ENCODE measurements around the gene SLC6A17.

Gene SLC6A17

DNA sequence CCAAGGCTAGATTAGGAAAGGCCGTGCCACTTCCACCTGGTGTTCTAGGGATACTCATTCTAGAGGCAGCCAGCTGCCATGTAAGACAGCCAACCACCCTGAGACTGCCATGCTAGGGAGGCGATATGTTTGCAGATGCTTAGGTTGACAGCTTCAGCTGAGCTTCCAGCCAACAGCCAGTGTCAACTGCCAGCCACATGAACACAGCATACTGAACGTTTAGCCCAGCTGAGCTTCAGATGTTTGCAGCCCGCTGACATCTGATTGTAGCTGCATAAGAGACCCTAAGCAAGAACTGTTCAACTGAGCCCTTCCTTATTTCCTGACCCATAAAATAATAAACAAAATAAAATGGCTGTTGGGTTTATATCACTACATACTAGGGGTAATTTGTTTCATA lies 54.9 kb downstream of the SLC6A17 start:
- no peak for DNase-seq

DNA sequence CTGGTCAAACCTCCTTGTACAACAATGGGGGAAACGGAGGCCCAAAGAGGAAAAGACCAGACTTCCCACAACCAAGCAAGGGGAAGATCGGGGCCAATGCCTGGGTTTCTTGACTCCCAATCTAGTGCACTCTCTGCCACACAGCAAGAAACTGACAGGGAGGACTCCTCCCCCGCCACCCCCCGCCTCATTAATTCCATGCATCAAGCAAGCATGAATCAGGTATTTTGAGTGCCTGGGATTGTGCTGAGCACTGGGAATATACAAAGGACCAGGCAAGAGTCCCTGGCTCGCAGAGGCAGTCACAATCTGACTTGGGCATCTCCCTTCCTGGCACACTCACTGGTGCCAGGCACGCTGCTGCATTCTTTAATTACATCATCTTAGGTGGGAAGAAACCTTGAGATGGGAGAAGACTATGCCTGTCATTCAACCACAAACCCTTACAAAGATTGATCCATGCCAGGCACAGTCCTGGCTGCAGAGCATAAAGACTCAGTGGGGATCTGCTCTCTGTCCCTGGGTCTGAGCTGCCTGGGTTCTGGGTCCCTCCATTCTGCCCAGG lies 55.4 kb downstream of the SLC6A17 start:
- DNase-seq: no peak

DNA sequence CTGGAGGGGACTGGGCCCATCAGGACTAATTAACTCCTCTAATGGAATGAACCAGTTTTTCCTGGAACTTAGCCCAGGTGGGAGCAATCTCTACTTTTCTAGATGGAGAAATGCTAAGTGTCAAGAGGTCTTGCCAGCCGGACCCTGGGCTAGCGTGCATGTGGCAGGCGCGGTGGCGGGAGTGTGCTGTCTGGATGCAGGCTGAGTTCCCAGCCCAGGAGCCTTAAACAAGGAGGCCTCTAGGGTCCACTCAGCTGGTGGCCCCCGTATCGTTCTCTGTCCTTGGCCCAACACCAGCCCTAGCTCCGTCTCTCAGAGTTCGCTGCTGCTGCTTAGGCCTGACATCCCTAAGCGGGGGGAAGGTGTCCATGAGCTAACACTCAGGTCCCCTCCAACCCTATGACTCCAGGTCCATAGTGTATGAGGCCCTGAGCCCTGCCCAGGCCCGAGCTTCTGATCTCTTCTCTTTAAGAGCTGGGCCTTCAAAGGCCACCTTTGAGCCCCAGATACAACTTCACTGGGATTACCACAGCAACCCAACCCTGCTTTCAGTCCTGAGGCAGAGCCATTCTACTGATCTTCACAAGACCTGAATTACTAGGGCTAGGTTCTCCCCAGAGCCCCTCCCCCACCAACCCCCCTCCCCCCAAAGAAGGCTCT lies 56.1 kb downstream of the SLC6A17 start:
- no peak for DNase-seq

DNA sequence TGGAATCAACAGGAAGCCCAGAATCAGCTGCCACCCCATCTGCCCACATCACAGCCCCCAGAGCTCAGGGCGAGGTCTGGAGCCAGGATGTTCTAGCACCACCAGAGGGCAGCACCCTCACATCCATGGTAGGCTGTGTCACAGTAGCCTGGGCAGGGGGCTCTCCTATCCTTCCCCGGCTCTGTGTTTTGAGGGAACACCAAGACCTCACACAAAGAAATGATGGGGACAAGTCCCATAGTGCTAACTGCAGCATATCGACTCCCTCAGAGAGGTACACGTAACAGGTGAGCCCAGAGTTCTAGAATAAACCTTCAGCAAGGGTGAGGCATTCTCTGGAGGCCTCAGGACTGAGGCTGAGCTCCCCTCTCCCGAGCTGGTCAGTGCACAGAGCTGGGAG lies 57.5 kb downstream of the SLC6A17 start:
- peak; percentile 34 for DNase-seq

DNA sequence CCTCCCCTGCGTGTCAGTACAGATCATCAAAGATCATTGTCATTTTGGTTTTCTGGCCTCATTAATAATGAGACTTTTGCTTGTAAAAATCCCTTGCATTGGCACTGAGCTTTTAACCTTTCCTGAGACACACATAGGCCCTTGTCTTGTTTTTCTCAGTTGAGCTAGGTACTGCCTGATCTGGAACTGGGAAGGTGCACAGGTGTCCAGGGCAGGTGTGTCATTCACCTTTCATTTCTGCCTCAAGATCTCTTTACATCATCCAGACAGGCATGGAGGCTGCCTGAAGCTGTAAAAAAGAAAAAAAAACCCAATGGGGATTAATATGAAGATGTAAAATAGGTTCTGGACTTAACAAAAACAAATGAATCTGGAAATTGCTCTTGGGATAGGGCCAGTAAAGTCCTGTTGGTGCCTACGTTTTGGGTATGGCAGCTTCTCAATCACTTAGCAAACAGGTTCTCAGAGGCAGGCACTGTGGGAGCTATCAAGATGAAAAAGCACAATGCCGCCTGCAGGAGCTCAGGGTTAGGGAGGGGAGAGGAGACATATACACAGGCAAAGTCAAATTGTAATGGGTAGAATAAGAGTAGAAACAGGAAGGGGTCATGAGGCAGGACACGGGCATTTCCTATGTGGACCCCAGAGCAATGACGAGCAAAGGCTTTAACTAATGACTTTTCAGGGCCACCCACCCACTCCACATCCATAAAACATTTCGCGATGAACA lies 58.8 kb downstream of the SLC6A17 start:
- no peak for DNase-seq

DNA sequence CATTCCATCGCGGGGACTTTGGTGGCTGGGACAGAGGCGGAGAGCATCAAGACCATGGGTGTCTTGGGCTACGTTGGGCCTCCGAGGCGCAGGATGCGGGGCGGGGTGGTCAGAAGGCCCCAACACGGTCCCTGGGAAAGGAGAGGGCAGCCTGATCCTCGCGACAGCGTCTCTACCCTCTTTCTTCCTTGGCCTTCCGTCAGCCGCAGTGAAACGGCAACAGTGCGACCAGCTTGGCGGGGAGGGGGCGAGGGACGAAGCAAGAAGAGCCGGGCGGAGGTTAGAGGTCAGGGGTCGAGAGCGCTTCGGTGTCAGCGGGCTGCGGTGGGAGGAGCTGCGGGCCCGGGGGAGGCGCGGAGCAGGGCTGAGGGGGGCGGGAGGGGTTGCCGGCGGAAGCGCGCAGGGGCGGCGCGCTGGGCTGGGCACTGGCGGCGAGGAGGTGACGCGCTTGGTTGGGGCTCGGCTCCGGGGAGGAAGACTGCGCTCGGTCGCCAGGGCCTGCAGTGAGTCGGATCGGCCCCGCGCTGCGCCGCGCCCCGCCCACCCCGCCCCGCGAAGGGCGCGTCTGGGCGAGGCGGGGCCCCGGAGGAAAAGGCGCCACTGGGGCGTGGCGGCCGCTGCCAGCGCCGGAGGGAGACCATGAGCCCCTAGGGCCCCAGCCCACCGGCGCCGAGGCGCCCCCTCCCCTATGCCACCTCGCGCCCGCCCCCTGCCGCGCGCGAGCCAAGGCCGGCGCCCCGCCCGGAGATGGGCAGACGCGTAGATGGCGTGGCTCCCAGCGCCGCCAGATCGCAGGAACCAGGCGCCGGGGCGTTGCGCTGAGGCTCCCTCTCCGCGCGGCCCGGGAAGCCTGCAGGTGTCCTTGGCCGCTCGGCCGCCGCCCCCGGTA lies 59.7 kb downstream of the SLC6A17 start, which contains the start of gene KCNC4:
TSS of gene KCNC4 (plus strand) at position 600 of the 889 bp plus-strand sequence. CDS start 1,186 bp downstream, outside the sequence.
- DNase-seq: peak; percentile 61

DNA sequence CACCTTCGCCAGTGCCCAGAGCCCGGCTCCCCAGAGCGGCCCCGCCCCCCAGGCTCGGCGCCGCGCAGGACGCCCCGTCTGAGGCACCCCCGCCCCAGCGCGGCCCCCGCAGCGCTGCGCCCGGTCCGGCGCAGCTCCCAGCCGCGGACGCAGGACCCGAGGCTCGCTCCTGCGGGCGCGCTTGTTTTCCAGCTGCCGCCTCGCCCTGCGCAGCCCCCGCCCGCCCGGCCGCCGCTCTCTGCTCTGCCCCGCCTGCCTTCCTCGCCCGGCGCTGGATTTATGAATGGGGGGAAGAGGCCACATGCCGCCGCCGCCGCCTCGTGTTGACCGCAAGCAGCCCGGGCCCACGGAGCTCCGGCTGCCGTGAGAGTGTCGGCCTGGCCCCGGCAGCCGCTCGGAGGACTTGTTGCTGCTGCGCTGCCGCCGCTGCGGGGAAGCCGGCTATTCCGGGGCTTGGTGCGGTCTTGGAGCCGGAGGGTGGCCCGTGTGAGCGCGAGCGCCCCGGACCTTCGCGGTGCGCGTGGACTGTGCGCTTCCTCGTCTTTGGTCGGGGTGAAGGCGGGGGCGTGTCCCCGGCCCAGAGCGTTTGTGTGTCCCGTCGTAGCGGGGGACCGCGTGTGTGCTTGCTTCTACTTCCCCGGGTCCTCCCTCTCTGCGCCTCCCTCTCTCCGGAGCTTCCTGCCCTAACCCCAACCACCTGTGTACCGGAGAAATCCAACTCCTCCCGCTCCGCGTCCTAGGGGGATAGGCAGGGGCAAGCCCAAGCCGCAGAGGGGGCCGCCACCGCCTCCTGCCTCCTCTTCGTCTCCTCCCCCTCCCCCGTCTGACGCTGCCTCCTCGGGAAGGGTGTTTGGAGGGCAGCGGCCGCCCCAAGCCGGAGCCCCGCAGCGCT lies 60.6 kb downstream of the SLC6A17 start:
- DNase-seq: no peak

DNA sequence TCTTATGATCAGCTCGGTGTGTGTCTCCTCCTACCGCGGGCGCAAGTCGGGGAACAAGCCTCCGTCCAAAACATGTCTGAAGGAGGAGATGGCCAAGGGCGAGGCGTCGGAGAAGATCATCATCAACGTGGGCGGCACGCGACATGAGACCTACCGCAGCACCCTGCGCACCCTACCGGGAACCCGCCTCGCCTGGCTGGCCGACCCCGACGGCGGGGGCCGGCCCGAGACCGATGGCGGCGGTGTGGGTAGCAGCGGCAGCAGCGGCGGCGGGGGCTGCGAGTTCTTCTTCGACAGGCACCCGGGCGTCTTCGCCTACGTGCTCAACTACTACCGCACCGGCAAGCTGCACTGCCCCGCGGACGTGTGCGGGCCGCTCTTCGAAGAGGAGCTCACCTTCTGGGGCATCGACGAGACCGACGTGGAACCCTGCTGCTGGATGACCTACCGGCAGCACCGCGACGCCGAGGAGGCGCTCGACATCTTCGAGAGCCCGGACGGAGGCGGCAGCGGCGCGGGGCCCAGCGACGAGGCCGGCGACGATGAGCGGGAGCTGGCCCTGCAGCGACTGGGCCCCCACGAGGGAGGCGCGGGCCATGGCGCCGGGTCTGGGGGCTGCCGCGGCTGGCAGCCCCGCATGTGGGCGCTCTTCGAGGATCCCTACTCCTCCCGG lies 61.3 kb downstream of the SLC6A17 start:
- no peak for DNase-seq

DNA sequence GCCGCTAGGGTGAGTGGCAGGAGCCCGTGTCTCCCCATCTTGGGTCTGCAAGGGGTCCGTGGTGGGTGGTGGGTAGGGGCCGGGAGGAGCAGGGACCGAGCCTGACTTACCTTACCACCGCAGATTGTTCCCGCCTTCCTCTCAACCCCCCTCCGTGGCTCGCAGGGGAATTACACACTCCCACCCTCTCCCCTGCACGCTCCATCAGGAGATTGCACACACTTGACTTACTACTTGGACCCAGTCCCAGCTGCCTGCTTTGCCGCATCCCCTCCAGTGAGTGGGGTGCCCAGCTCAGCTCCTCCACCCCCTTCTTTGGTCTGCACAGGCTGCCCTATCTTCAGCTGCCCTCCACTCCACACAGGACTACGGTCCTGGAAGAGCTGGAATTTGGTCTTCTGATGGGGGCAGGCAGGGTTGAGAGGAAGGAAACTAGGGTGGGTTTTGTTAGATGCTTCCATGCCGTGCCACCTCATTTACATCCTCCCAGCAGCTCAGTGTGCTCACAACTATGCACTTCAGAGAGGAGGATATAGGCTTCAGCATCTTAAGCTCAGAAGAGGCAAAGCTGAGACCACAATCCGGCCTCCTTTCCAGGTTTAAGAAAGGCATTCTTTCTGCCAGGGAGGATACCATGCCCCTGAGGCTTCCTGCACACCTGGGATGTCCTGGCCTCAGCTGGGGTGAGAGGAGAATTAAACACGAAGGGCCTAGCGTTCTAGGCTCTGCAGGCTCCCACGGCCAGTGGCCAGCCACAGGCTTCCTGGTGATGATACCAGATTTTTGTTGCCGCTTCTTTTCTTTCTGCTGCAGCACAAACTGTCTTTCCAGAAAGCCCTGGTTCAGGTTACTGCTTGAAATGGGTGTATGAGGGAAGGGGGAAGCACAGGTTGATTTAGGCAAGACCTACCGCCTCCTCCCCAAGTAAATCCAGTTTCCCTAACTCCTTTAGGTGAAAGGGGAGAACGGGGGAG lies 62.2 kb downstream of the SLC6A17 start:
- DNase-seq: no peak

DNA sequence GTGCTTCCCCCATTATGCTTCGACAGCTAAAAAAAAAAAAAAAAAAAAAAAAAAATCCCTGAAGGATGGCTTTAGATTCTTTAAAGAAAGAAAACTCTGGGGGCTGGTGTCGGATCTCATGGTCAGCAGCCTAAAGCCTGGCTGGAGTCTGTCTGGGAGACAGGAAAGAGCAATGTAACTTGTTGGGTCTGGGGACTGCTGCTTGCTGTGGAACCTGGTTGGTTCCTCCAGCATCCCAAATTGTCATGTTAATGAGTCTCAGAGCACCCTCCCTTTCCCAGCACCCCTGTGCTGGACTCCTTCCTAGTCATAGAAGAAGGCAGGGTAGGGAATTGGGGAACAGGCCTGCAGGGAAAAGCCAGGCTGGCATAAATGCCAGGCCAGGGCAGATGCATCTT lies 62.8 kb downstream of the SLC6A17 start:
- DNase-seq: no peak

DNA sequence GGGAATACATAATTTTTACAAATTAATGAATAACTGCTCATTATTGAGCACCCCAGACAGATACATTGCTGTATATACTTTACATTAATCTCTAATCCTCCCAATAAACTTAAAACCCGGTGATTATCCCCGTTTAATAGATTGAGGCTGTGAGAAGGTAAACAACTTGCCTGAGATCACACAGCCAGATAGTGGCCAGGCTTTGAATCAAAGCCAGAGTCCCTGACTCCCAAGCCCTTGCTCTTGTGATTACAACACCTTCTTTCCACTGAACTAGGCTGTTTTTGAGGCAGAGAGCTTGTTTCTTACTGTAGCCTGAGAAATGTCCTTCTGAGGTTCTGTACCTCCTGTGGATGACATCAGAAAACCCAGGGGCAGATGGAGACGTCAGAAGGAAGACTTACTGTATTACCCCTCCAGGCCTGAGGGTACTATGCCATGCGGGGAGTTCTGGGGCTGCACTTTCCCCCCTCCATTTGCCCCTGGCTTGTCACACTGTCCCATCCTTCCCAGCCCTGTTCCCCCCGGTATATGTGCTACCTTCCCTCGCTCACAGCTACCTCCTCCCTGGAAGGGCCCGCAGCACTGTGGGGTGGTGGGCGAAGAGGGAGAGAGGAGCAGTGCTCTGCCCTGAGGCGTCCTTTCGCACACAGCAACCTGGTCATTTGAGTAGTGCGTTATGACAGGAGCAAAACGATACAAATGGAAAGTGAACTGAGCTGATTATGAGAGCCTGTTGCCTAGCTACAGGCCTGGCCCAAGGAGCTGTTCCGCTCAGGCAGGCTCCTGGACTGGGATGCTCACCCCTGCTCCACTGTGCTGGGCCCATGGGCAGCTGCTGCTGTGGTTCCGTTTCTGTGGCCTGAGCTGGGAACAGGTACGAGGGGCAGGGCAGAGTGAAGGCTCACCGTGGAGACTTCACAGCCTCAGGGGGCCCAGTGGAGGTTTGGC lies 64.4 kb downstream of the SLC6A17 start:
- no peak for DNase-seq

DNA sequence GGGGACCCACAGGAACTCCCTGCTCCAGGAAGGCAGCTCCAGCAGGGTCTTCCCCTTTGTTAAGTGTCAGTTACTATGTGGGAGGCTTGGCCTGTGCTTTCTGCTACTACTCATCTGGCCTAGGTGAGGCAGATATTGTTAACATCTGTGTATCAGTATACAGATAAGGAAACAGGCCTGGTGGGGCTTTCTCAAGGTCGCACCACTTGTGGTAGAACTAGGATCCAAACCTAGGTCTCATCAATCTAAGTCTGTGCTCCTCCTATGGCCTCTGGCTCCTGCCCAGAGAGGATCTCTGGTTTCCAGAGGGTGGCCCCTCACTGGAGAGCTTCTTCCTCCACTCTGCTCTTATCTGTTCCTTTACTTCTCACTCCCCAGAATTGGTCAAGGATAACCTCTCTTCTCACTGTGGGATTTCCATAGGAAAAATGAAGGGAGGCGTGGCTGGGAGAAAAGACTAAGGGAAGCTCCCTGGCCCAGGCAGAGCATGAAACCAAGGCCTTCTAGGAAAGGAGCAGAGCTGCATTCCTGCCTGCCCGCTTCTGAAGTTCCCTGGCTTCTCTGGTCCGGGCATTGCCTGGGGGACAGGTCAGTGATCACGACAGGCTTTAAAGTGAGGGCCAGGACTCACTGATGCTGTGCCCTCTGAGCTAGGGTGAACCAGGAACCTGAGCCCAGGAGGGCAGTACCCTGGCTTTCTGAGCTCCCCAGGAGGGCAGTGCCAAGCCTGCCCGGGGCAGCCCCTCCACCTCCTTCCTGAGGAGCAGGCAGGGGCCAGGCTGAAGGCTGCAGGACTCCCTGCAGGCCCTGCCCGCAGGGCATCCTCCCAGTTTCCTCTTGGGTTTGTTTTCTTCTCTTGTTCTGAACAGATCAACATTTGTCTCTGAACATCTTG lies 65.6 kb downstream of the SLC6A17 start:
- no peak for DNase-seq

DNA sequence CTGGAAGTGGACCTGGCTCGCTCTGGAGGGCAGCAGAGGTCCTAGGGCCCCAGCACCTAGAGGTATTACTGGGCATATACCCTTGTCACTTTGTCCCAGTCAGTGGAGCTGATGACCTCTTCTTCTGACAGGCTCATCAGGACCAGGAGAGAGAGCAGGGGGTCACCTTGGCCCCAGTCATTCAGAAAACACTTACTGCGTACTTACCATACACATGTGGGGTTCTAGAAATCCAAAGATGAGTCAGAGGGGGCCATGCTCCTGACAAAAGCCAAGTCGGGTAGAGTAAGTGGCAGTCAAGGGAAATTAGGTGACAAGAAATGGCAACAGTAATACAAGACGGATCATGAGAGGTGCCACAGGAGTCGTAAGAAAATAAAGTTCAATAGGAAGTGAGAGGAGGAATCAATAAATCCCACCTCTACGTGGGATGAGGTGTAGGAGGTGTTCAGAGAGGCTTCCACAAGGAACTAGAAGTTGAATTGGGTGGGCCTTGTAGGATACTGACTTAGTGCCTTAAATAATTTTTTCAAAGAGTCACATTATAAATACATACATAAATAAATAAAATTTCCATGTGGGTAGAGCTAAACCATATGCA lies 66.7 kb downstream of the SLC6A17 start:
- no peak for DNase-seq

DNA sequence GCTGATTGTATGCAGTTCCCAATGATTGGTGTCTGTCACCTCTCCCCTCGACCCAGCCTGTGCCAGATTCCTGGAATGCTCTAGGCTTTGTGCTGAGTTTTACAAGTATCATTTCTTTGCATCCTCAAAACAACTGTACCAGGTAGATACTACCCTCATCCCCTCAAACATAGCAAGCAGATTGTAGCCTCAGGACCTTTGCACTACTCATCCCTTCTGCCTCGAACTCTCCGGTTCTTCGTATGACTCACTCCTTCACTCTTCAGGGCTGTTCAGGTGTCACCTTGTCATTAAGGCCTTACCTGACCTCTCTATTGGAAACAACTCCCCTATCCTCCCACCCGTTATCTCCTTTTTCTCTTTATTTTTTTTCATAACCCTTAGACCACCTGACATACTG lies 67.8 kb downstream of the SLC6A17 start:
- DNase-seq: no peak

DNA sequence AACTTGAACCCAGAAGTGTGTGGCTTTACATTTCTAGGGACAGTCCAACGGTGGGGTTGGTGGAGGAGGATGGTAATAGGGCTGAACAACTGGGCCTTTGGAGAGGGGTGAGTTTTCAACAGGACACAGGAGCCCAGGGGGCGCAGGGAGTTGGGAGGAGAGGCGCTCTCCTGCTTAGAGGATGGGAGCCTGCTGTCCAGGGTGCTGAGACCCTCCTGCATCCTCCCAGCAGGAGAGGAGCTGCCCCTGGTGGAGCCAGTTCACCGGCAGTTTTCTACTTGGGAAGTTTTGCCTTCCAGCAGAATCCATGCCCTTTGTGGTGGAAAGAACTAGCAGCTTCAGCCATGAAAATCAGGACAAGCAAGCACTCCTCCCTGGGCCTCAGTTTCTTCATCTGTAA lies 68.4 kb downstream of the SLC6A17 start:
- peak; percentile 15 for DNase-seq

DNA sequence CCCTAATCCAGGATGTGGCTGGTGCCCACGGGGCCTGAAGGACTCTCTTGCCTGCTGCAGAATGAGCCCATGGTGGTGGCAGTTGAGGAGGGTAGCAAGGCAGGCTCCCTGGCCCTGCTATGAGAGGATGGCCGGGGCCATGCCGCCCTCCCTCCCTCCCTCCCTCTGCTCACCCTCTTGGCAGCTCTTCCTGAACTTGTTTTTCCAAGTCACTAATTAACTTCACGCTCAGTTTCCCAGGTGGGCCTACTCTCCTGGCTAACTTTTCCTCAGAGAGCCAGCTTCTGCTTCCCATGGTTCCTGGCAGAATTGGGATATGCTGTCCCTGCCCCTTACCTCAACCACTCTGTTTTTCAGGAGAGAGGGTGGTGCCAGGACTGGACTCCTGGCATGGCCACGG lies 70.0 kb downstream of the SLC6A17 start:
- no peak for DNase-seq

DNA sequence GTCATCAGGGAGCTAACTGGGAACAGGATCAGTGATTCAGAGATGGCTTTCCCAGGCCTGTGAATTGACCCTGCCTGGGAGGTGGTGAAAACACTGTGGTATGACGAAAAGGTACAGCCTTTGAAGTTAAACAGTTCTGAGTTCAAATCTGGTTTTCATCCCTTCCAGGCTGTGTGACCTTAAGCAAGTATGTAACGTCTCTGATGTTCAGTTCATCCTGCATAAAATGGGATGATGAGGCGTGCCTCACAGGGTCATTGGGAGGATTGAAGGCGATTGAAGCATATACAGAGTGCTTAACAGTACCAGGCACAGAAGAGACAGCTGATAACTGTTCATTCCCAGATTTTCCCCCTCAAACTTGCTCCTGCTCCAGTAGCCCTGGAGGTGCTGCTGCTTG lies 70.8 kb downstream of the SLC6A17 start:
- DNase-seq: no peak
